ENCODE data around the gene C16orf82.

Gene C16orf82

GRCh38 chr16:27102701-27103575 lies 36.2 kb downstream of the C16orf82 start:
- DNase-seq (ENCODE audit: low read depth) = no peak

DNA sequence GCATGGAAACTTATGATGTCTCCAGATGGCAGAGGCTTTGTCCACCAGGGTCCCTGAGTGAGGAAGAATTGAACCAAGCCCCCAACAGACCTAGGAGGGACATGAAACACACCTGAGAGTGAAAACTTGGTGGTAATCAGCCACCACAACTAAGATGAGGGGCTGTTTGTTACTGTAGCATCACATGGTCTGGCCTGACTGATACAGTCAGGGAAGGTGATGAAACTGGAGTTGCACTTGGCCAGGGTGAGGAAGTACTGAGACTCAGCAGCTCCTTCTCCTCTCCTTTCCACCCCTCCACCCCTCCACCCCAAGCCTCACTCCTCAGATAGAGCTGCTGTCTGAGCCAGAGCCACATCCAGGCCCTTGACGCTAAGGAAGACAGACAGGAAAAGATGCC lies 37.2 kb downstream of the C16orf82 start:
- in situ Hi-C loops (cut with HindIII; ENCODE audit: low sequenced_read_pairs) = loop anchor here (25.0 kb wide), 1 partner anchor 1242 kb away; no protein-coding TSS in a partner anchor
- DNase-seq (ENCODE audit: low read depth) = no peak
- H3K4me3 ChIP-seq (ENCODE audit: low read depth, low read length) = no peak overlapping the region
- TF ChIP-seq CTCF (IDR thresholded peaks at IDR 0.05; ENCODE audit: low read depth, low read length, missing control alignments) = no peak

More at GRCh38 chr16:27102701-27103575, 36.2 kb downstream of the C16orf82 start:
- TF ChIP-seq CTCF (IDR thresholded peaks at IDR 0.05; ENCODE audit: low read depth, low read length, missing control alignments) = no peak
- in situ Hi-C loops (cut with HindIII; ENCODE audit: low sequenced_read_pairs) = loop anchor here (25.0 kb wide), 1 partner anchor 1241 kb away; no protein-coding TSS in a partner anchor
- no peak overlapping the region for H3K4me3 ChIP-seq (ENCODE audit: low read depth, low read length)

- no peak for TF ChIP-seq CTCF (IDR thresholded peaks at IDR 0.05; ENCODE audit: low read depth, low read length, missing control alignments)
- H3K4me3 ChIP-seq (ENCODE audit: low read depth, low read length) = no peak overlapping the region
- no peak for DNase-seq (ENCODE audit: low read depth)
- in situ Hi-C loops (cut with HindIII; ENCODE audit: low sequenced_read_pairs) = loop anchor here (25.0 kb wide), 1 partner anchor 1244 kb away; no protein-coding TSS in a partner anchor
Observed at GRCh38 chr16:27106305-27106704, 39.6 kb downstream of the C16orf82 start.

GRCh38 chr16:27107185-27107592 lies 40.5 kb downstream of the C16orf82 start:
- no peak for TF ChIP-seq CTCF (IDR thresholded peaks at IDR 0.05; ENCODE audit: low read depth, low read length, missing control alignments)
- no peak for DNase-seq (ENCODE audit: low read depth)
- in situ Hi-C loops (cut with HindIII; ENCODE audit: low sequenced_read_pairs) = loop anchor here (25.0 kb wide), 1 partner anchor 1245 kb away; no protein-coding TSS in a partner anchor
- no peak overlapping the region for H3K4me3 ChIP-seq (ENCODE audit: low read depth, low read length)

DNA sequence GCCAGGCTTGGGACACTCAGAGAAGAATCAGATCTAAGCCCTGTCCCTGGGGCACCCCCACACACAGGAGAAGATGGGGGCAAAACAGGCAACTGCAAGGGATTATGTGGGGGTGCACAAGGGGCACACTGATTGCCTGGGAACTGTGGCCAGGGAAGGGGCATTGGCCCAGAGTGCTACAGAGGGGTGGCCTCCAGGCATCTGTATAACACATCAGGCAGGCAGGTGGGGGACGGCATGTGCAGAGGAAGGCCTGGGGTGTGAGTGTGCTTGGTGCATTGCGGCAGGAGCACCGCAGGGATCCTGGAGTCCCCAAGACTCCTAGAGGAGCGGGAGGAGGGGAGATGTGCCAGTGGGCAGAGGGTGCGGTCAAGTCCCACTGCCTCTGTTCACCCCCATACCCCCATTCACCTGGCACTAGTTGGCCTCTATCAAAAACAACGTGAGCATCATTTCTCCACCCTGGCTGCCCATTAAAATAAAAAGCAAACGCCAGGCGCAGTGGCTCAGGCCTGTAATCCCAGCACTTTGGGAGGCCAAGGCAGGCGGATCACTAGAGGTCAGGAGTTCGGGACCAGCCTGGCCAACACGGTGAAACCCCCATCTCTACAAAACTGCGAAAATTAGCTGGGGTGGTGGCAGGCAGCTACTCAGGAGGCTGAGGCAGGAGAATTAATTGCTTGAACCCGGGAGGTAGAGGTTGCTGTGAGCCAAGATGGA lies 41.5 kb downstream of the C16orf82 start:
- TF ChIP-seq CTCF (IDR thresholded peaks at IDR 0.05; ENCODE audit: low read depth, low read length, missing control alignments) = no peak
- no peak for DNase-seq (ENCODE audit: low read depth)
- H3K4me3 ChIP-seq (ENCODE audit: low read depth, low read length) = no peak overlapping the region
- in situ Hi-C loops (cut with HindIII; ENCODE audit: low sequenced_read_pairs) = loop anchor here (25.0 kb wide), 1 partner anchor 1246 kb away; no protein-coding TSS in a partner anchor

Data from astrocyte of the cerebellum (primary cell).